GM12875 (cell line): Measurements from ENCODE around the gene ATP7B.

Source experiments
- H3K4me3 ChIP-seq: one replicate; pipeline ENCODE4 v1.5.1; 2011; ENCODE audit warnings: low read depth, low read length, control low read depth
- TF ChIP-seq, protein P1 (sequence below): IDR thresholded peaks from 2 replicates; pipeline ENCODE4 v1.5.1; 2011; ENCODE audit warnings: low read depth, mild to moderate bottlenecking, control low read depth, inconsistent platforms, low read length, moderate library complexity, borderline replicate concordance; ENCODE audit not compliant: insufficient read depth

Gene ATP7B

DNA sequence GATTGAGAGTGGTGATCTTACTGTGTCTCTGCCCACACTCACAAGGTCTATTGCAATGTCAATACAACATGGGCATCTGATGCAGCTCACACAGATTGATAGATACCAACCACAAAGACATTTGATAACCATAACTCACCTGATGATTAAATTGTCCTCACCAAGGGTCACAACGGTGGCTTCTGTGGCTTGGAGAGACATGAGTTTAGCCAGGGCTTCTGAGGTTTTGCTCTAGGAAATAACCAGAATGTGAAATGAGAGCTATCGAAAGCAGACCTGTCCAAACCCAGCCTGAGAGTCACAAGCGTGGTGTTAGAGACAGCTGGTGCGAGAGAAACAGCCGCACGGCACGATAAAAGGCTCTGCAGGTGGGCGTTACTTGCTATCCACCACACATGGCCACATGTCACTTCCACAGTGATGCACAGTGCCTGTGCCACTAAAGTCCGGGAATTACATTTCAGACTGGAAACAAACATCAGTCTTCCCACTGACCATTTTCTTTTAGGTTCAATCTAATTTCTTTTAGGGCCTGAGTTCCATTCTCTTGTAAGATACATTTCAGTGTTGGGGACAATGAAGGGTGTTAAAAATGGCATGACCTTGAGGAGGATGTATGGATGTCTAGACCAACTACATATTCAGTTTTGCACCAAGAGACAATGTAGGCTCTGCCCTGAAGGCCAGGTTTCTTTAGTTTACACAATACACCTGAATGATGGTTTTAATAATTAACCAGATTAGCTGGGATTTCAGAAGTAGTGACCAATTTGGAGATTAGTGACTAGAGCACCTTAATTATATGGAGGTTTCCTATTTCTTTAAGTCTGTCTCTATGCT lies 53.7 kb downstream of the ATP7B start:
- TF ChIP-seq, protein P1, sequence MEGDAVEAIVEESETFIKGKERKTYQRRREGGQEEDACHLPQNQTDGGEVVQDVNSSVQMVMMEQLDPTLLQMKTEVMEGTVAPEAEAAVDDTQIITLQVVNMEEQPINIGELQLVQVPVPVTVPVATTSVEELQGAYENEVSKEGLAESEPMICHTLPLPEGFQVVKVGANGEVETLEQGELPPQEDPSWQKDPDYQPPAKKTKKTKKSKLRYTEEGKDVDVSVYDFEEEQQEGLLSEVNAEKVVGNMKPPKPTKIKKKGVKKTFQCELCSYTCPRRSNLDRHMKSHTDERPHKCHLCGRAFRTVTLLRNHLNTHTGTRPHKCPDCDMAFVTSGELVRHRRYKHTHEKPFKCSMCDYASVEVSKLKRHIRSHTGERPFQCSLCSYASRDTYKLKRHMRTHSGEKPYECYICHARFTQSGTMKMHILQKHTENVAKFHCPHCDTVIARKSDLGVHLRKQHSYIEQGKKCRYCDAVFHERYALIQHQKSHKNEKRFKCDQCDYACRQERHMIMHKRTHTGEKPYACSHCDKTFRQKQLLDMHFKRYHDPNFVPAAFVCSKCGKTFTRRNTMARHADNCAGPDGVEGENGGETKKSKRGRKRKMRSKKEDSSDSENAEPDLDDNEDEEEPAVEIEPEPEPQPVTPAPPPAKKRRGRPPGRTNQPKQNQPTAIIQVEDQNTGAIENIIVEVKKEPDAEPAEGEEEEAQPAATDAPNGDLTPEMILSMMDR: no peak
- H3K4me3 ChIP-seq: no peak overlapping the region

DNA sequence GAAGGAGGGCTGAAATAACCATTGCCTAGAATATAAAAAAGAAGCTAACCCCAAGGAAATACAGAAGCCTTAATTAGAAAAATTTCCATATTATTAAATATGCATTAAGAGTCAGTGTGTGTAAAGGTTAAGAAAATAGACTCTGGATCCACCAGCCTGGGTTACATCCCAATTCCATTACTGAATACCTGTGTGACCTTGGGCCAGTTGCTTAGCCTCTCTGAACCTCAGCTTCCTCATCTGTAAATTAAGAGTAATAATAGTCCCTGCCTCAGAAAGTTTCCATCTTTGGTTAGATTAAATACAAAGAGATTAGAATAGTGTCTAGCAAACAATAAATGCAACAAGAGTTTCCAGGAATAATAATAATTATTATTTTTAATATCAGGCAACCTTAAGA lies 54.5 kb downstream of the ATP7B start:
- no peak overlapping the region for H3K4me3 ChIP-seq
- TF ChIP-seq, protein P1: no peak

DNA sequence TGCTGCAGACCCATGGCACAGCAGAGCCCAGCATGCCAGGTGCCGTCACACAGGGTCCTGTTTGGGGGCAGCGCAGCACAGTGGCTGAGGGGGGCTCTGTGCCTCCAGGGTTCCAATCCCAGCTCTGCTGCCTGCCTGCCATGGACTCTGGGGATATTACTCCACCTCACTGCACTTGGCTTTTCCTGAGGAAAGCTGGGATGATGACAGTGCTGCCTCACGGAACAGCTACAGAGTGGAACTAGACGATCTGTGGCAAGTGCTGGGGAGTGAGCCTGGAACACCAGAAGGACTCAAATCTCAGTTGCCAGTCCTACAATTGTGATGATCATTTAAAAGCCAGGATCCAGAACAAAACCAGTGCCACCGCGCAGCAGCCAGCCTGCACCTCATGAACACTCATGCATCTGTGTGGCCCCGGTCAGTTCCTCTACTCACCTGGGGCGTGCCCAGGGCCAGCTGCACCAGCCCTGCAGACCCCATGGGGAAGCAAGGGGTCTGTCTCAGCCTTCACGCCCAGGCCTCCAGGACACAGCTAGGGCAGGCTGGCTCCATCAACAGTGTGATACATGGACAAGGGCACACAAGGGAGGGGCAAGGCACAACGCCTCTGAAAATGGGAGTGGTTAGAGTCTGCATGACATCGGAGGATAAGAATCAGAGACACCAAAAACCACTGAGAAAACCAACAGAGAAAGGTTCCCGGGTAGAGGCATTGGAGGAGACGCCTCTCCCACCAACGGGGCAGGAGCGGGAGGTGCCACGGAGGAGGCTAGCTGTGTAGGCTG lies 55.2 kb downstream of the ATP7B start:
- TF ChIP-seq, protein P1: no peak
- H3K4me3 ChIP-seq: no peak overlapping the region

DNA sequence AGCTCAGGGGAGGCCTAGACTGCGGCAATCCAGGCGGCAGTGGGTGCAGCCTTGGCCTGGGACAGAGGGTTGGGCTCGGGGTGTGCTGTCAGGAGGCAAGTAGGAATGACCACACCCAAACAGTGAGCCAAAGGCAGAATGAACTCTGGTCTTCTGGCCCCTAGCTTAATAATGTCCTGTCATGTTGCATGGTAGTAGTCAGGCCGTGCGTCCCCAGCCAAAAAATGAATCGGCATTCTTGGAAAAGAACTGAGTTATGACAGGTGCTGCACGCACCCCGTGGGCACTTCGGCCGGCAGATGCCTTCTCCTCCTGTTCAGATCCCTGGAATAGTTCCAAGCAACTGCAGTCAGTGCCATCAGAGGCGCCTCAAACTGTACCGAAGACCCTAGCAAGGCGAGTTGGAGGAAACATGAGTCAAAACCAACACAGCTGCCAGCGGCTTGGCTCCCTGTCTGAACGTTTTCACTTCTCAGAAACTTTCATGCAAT lies 55.9 kb downstream of the ATP7B start:
- TF ChIP-seq, protein P1: no peak
- no peak overlapping the region for H3K4me3 ChIP-seq

DNA sequence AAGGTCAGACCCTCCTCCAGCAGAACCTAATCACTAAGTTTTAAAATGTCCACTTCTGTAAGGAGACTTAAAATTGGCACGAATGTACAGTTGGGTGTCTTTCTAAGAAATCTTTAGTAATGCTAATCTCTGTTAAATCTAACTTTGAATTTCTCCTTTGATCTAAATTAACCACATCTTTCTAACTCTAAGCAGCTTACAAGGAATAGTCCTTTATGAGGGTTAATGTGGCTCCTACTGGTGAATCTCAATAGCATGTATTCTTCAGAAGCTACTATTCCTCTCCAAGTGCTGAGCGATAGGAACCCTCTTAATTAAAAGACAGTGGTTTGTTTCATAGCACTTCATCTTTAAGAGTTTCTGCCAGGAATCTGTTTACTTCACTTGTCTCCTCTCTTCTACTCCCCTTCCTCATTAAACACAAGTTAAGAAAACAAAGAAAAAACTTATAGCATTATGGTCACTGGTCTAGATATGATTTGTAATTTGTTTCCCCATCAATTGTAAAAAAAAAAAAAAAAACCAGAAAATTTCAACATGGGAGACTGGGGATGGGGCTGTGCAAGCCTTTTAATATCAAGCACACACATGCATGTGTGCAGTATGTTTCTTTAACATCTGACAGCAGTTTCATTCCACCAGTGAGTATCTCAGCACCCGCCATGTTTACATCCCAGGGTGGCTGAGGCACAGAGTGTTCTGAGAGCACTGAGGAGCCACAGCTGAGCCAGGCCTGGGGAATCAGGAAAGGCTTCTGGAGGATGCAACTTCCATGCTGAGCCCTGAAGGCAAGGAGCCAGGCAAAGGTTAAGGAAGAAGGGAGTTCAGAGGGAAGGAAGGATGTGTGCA lies 57.7 kb downstream of the ATP7B start:
- TF ChIP-seq, protein P1: no peak
- H3K4me3 ChIP-seq: no peak overlapping the region

DNA sequence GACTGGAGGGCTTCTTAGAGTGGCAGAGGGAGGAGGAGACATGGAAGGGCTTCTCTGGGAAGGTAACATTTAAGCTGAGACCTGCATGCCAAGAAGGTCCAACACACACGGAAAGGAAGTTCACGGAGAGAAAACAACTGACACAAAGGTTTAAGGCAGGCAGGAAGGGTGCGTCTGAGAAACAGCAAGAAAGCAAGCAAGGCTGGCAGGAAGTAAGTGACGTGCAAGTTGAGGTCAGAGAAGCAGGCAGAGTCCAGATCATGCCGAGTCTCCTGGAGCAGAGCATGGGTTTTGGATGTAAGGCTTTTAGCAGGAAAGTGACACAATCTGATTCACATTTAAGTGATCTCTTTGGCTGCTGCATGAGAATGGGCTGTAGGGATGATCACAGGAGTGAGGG lies 60.5 kb downstream of the ATP7B start:
- TF ChIP-seq, protein P1: no peak
- H3K4me3 ChIP-seq: no peak overlapping the region
